OCI-LY7 (cell line): ENCODE results near the gene SPRTN. TPM values are rescaled to one million over a fixed set of nuclear protein-coding genes. Genes with fewer than 3 reads are reported as not detected.

Source experiments
- BruUV-seq: library from RNA; stranded (reverse); fragments of 400-500 nt; replicated peaks from 2 replicates; lab custom pipeline; 2021; lab: Mats Ljungman, UMichigan
- CTCF ChIA-PET: fragments of 300-600 bp; sonication (Branson Sonifier 250); formaldehyde crosslinking; loops from one replicate; lab custom pipeline; 2022; ENCODE audit warnings: antibody characterized with exemption; ENCODE audit not compliant: unreplicated experiment; lab: Charles Lee
- POLR2A ChIA-PET: fragments of 300-600 bp; sonication (Branson Sonifier 250); formaldehyde crosslinking; loops from one replicate; lab custom pipeline; 2022; ENCODE audit warnings: antibody characterized with exemption; lab: Charles Lee
- DNase-seq: peaks from one replicate; pipeline ENCODE4 v3.0.0-alpha.2; 2015; ENCODE audit warnings: low spot score
- H2AFZ ChIP-seq: fragments of 200-600 bp; sonication (generic), shearing (Covaris generic); 2 replicates; pipeline ENCODE4 v1.6.1; 2014; ENCODE audit warnings: mild to moderate bottlenecking, antibody characterized with exemption, low read length, moderate library complexity
- H3K27ac ChIP-seq: fragments of 200-600 bp; sonication (generic); 2 replicates; pipeline ENCODE4 v1.5.1; 2014; ENCODE audit warnings: mixed run types, low read depth, mild to moderate bottlenecking, moderate library complexity, low read length, inconsistent platforms; ENCODE audit not compliant: poor library complexity, severe bottlenecking
- H3K36me3 ChIP-seq: fragments of 200-600 bp; sonication (generic); 2 replicates; pipeline ENCODE4 v1.6.1; 2014; ENCODE audit warnings: mild to moderate bottlenecking, antibody characterized with exemption, low read length, moderate library complexity, mixed read lengths; ENCODE audit not compliant: insufficient read depth
- H3K4me1 ChIP-seq: fragments of 200-600 bp; sonication (generic); 2 replicates; pipeline ENCODE4 v1.5.1; 2014; ENCODE audit warnings: mild to moderate bottlenecking, low read length; ENCODE audit not compliant: insufficient read depth, poor library complexity, severe bottlenecking
- H3K4me2 ChIP-seq: fragments of 200-600 bp; sonication (generic); 2 replicates; pipeline ENCODE4 v1.6.1; 2014; ENCODE audit warnings: mild to moderate bottlenecking, low read length
- H3K4me3 ChIP-seq: fragments of 200-600 bp; sonication (generic); 2 replicates; pipeline ENCODE4 v1.5.1; 2014; ENCODE audit warnings: mild to moderate bottlenecking, low read depth, low read length; ENCODE audit not compliant: poor library complexity, severe bottlenecking
- H3K79me2 ChIP-seq: fragments of 200-600 bp; sonication (generic); 2 replicates; pipeline ENCODE4 v1.6.1; 2016; ENCODE audit warnings: low read depth, mild to moderate bottlenecking, low read length, moderate library complexity, mixed read lengths; ENCODE audit not compliant: insufficient read depth
- H3K9me2 ChIP-seq: fragments of 200-600 bp; sonication (generic); 2 replicates; pipeline ENCODE4 v1.6.1; 2016; ENCODE audit warnings: mild to moderate bottlenecking, low read length, mixed read lengths; ENCODE audit not compliant: insufficient read depth
- H3K9me3 ChIP-seq: fragments of 200-600 bp; sonication (generic); 2 replicates; pipeline ENCODE4 v1.6.1; 2014; ENCODE audit warnings: mild to moderate bottlenecking, mixed run types, low read length, mixed read lengths
- H4K20me1 ChIP-seq: fragments of 200-600 bp; sonication (generic); 2 replicates; pipeline ENCODE4 v1.6.1; 2014; ENCODE audit warnings: mild to moderate bottlenecking, antibody characterized with exemption, low read length, moderate library complexity, mixed read lengths; ENCODE audit not compliant: insufficient read depth
- EZH2phosphoT487 ChIP-seq: fragments of 200-600 bp; sonication (generic); IDR thresholded peaks from 2 replicates; pipeline ENCODE4 v1.6.1; 2018; ENCODE audit warnings: low read depth, borderline replicate concordance, mild to moderate bottlenecking, mixed run types, antibody characterized with exemption, low read length, moderate library complexity, mixed read lengths
- intact Hi-C: fragments of 100-400 bp; cut with micrococcal nuclease; formaldehyde crosslinking; loops from one replicate; pipeline ENCODE4 v1.10.0; 2022; ENCODE audit not compliant: unreplicated experiment
- total RNA-seq, 2 experiments: library from RNA; depleted of rRNA in 1 of 2; stranded (reverse); fragments of >200 nt in 1 of 2; shearing (Covaris generic) in 1 of 2; gene quantifications; 2 replicates each; pipeline ENCODE4 v1.2.3, GENCODE V29; 2014 to 2022
- TF ChIP-seq, protein P1 (sequence below): fragments of 200-600 bp; sonication (generic); conservative IDR thresholded peaks from 2 replicates; pipeline ENCODE4 v1.5.1; 2014; ENCODE audit warnings: mild to moderate bottlenecking, antibody characterized with exemption, low read length, moderate library complexity, mixed read lengths

SPRTN gene
- total RNA-seq, 2 experiments from 2014 or later, result 10.9 to 16.4 TPM

DNA sequence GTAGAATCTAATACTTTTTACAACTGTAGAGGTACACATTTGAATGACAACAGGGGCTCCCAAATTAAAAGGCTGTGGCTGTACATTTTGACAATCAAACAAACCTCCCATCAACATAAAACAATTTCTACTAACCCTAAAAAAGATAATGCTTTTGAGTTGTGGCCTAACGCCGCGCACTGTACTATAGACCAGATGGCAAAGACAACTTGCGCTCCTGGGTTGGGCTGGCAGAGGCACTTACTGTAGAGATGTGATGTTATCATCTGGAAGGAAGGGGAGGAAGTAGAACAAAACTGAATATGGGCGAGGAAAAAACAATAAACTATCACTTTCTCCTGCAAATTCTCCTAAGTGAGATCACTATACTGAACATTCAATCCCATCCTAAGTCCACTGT is 26.1 kb downstream of the SPRTN start:
- POLR2A ChIA-PET, result interaction anchor here (0.7 to 0.9 kb wide), 2 partner anchors 17 to 1232 kb away, joined by 3 read pairs; no protein-coding TSS in a partner anchor
- no peak for DNase-seq
- Histone ChIP-seq H3K4me3 (no peak overlapping the region), H2AFZ (no peak overlapping the region), H3K36me3 (peaks cover 26% of the 10 kb centered on the region; the same call in 1 of the 2 replicates), H3K79me2 (no peaks in the 10 kb centered on the region), H3K4me2 (no peak overlapping the region), H3K9me3 (no peaks in the 10 kb centered on the region), H3K4me1 (no peaks in the 10 kb centered on the region), H4K20me1 (no peaks in the 10 kb centered on the region), H3K27ac (no peak overlapping the region), H3K9me2 (no peaks in the 10 kb centered on the region)
- no TSS peak for BruUV-seq
- intact Hi-C loops, result no loop called here
- CTCF ChIA-PET, result no interaction called here
- TF ChIP-seq, protein P1, sequence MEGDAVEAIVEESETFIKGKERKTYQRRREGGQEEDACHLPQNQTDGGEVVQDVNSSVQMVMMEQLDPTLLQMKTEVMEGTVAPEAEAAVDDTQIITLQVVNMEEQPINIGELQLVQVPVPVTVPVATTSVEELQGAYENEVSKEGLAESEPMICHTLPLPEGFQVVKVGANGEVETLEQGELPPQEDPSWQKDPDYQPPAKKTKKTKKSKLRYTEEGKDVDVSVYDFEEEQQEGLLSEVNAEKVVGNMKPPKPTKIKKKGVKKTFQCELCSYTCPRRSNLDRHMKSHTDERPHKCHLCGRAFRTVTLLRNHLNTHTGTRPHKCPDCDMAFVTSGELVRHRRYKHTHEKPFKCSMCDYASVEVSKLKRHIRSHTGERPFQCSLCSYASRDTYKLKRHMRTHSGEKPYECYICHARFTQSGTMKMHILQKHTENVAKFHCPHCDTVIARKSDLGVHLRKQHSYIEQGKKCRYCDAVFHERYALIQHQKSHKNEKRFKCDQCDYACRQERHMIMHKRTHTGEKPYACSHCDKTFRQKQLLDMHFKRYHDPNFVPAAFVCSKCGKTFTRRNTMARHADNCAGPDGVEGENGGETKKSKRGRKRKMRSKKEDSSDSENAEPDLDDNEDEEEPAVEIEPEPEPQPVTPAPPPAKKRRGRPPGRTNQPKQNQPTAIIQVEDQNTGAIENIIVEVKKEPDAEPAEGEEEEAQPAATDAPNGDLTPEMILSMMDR, result no peak
- TF ChIP-seq EZH2phosphoT487, result no peak

DNA sequence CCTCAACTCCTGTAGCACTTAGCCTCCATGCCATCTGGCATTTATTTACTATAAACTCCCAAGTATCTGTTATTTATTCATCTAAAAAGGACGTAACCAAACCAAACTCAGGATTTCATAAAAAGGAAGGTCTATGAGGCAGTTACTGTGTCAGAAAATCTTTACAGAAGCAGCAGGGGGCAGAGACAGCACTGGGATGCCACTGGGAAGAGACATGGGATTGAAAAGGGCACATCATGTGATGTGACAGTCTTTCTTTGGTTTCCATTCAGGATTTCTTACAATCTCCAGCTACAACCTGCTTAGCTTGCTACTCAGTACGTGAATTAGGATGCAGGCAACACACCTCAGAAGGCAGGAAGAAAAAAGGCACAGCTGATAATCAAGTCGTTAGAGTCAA is 31.2 kb downstream of the SPRTN start:
- TF ChIP-seq, protein P1, result no peak
- no peak for TF ChIP-seq EZH2phosphoT487
- Histone ChIP-seq H3K4me3 (no peak overlapping the region), H4K20me1 (no peaks in the 10 kb centered on the region), H3K27ac (no peak overlapping the region), H3K9me2 (no peaks in the 10 kb centered on the region), H3K4me1 (no peaks in the 10 kb centered on the region), H3K4me2 (no peak overlapping the region), H2AFZ (no peak overlapping the region), H3K79me2 (no peaks in the 10 kb centered on the region), H3K36me3 (peaks cover 16% of the 10 kb centered on the region; the same call in 1 of the 2 replicates), H3K9me3 (no peaks in the 10 kb centered on the region)
- intact Hi-C loops, result no loop called here
- CTCF ChIA-PET, result no interaction called here
- no peak for DNase-seq
- no TSS peak for BruUV-seq
- POLR2A ChIA-PET, result interaction anchor here (1.6 kb wide), 1 partner anchor 12 kb away, joined by 5 read pairs; no protein-coding TSS in a partner anchor

DNA sequence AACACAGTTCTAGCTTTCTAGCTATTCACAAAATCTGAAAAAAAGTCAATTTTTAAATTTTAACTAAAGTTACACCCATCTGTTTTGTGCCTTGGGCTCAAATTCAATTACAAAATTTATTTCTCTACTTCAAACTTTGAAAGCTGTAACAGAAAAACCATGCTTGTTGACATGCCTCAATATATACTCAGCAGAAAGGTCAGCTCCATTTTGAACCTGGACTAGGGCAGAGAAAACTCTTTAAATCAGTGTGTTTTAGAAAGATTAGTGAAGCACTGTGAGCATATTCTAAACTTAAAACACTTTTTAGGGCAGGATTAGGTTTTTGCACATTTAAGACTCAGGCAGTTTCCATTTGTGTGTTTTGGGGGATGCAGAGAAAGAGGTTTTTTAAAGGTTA is 34.4 kb downstream of the SPRTN start:
- H3K9me2 ChIP-seq, result no peaks in the 10 kb centered on the region
- CTCF ChIA-PET, result no interaction called here
- no peaks in the 10 kb centered on the region for H3K4me1 ChIP-seq
- no peak overlapping the region for H3K4me3 ChIP-seq
- no peak overlapping the region for H3K27ac ChIP-seq
- no peaks in the 10 kb centered on the region; the same call in 1 of the 2 replicates for H3K36me3 ChIP-seq
- H3K9me3 ChIP-seq, result no peaks in the 10 kb centered on the region
- H3K79me2 ChIP-seq, result no peaks in the 10 kb centered on the region
- no peak for DNase-seq
- no peak for TF ChIP-seq EZH2phosphoT487
- TF ChIP-seq, protein P1, result no peak
- no peaks in the 10 kb centered on the region for H4K20me1 ChIP-seq
- POLR2A ChIA-PET, result interaction anchor here (0.6 to 1.7 kb wide), 4 partner anchors 9 to 234 kb away, joined by 3 to 9 read pairs (median 4); no protein-coding TSS in a partner anchor
- H3K4me2 ChIP-seq, result no peak overlapping the region
- BruUV-seq, result no TSS peak
- no peak overlapping the region for H2AFZ ChIP-seq
- intact Hi-C loops, result no loop called here
